ENCODE data around the gene CDK4.
A peak's percentile ranks its signal among the peaks of the same experiment; 100 is the strongest.

CDK4 gene

DNA sequence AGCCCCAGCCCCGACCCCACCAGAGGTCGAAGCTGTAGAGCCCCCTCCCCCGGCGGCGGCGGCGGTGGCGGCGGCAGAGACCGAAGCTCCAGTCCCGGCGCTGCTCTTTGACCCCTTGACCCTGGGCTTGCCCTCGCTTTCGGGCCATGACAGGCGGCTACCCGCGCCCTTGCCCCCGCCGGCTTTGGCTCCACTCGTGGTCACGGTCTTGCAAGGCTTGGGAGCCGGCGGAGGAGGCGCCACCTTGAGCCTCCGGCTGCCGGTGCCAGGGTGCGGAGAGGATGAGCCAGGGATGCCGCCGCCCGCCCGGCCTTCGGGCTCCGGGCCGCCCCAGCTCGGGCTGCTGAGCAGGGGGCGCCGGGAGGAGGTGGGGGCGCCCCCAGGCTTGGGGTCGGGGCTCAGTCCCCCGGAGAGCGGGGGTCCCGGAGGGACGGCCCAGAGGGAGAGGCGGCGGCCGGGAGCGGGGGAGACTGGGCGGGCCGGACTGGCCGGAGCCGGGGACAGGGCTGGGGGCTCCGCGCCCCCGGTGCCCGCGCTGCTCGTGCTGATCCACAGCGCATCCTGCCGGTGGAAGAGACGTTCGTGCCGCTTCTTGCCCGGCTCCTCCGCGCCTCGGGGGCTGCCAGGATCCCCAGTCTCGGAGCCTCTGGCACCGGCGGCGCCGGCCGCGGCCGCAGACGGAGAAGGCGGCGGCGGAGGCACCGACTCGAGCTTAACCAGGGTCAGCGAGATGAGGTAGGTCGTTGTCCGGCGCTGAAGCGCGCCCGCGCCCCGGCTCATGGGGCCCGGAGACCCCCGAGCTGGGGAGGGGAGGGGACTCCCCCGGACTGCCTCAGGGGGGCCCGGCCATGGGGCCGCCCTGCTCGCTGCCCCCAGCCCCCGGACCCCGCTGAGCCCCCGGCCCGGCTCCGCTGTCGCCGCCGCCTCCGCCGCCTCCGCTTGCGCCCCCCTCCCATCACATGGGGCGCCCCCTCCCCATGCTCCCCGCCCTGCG is 14.3 kb downstream of the CDK4 start:
- no peak for DNase-seq

DNA sequence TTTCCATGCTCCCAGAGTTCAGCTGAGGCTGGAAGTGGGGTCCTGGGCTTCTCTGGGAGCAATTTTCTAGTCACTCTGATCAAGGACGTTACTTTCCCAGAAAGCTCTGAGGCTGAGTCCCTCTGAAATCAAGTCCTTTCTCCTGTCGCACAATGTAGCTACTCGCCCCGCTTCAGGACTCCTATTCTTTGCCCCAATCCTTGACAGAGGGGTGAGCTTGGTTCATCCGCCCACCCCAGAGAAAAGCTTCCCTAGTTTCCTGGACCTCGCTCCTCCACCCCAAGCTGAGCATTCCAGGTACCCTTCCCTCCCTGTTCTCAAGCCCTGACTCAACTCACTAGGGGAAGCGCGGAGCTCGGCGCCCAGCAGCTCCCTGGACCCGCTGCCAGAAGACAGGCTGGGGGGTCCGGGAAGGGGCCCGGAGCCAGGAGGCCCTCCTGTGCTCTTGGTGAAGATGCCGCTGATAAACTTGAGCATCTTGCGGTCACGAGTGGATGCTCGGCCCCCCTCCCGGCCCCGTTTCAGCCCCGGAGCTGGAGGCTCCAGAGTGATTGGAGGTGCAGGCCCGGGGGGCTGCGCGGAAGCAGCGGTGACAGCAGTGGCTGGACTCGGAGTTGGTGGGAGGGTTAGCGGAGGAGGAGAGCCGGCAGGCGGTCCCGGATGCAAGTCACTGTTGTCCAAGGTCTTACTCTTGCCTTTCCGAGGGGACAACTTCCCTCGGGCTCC is 15.2 kb downstream of the CDK4 start:
- no peak for DNase-seq

- DNase-seq: no peak
Observed at GRCh38 chr12:57735952-57736740, 16.0 kb downstream of the CDK4 start.

DNA sequence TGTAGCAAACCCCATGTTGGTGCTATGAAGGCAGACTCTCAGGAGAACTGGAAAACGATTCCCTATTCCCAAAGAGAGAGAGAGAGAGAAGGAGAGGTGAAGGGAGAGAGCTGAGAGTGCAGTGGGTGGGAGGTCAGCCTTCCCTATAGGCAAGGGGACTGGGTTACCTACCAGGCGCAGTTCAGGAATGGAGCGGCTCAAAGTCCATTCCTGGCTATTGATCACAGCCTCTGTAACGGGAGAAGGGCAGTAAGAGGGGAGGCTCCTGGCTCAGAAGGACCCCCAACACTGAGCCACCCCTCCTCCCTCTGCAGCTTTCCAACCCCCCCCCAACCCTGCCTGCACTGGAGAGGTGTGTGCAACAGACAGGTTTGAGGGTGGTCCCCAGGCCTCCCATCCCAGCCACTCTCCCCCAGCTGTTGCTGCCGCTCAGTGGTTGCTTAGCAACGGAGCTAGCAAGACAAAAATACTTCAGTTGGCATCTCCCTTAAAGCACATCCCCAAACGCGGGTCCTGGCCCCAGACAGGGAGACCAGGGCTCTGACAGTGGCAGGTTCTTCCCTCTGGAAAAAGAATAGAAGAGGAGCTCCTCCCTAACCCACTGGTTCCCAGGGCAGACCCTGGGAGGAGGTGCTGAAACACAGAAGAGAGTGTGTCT is 16.8 kb downstream of the CDK4 start:
- DNase-seq: no peak

GRCh38 chr12:57734591-57734990 is 17.5 kb downstream of the CDK4 start:
- no peak for DNase-seq

DNA sequence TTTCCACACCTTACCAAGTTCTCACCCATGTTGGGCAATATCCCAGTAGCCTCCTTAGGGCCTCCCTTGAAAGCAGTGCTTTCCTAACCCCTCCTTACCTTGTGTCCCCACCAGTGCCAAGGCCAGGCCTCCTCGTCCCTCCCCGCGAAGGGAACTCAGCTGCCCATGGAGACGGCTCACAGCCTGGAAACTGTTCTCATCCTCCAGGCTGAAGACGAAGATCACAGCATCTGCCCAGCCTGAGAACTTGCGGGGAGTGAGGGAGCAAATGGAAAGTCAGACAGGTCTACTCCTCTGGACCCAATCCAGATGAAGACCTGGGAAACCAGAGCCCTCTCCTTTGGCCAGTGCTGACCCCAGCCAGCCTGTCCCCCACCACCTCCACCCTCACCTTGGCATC is 18.2 kb downstream of the CDK4 start:
- DNase-seq: no peak

DNA sequence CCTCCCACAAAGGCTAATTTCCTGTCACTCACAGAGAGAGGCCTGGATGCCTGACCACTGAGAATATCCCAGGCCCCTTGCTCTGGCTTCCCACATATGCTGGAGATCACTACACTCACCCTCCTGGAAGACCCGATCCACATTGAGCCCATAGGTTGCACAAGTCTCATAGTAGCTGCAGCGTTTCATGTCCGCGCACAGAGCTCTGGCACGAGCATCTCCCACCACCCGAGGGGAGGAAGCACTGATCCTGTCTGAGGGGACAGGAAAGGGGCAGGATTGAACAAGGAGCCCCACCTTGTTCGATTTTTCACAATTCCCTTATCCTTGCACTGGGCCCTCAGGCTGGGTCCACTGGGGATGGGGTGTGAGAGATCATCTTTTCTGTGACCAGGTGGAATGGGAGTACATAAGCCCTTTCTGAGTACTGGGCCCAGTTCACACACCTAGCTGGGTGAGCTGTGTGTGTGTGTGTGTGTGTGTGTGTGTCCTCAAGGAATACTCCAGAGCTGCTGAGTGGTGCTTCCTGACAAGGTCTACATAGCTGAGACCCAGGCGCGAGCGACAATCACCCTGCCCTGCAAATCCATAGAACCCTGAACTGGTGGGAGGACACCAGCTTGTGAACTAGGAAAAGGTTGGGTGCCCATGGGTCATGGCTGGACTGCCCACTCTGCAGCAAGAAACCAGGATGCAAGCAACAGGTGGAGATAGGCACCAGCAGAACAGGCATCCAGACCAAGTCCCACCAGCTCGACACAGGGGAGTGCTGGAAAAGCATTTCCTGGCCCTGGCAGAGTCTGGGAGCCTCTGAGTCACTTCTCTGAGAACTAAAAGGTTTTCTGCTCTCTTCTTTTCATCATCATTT is 19.1 kb downstream of the CDK4 start:
- DNase-seq: no peak

- DNase-seq: no peak
Observed at GRCh38 chr12:57732270-57732669, 19.8 kb downstream of the CDK4 start.

GRCh38 chr12:57731411-57732080 is 20.6 kb downstream of the CDK4 start:
- DNase-seq: no peak

GRCh38 chr12:57730336-57731067 is 21.6 kb downstream of the CDK4 start:
- no peak for DNase-seq

DNA sequence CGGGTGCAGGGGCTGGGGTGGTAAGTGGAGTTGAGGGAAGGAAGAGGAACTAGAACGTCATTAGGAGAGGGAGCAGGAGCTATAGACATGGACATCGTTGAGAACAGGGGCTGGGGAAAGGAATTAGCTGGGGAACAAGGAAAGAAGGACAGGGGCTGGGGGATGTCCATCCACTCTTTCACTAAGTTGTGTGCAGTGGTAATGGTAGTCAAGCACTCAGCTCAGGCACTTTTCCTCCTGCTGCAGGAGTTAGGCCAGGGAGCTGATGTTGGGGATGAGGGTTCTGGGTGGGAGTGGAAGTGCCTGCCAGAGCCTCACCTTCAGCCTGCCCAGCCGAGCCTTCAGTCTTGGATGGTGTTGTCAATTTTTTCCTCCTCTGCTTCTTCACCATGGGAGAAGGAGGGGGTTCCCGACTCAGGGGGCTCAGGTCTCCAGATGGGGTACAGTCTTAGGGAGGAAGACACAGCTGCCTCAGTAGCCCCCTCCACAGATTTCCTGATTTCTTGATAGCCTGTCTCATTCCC is 22.7 kb downstream of the CDK4 start:
- no peak for DNase-seq

- DNase-seq: no peak
Observed at GRCh38 chr12:57727758-57728395, 24.2 kb downstream of the CDK4 start.

GRCh38 chr12:57726884-57727757 is 25.0 kb downstream of the CDK4 start:
- DNase-seq: no peak

GRCh38 chr12:57726151-57726883 is 25.8 kb downstream of the CDK4 start:
- DNase-seq: peak; percentile 23

DNA sequence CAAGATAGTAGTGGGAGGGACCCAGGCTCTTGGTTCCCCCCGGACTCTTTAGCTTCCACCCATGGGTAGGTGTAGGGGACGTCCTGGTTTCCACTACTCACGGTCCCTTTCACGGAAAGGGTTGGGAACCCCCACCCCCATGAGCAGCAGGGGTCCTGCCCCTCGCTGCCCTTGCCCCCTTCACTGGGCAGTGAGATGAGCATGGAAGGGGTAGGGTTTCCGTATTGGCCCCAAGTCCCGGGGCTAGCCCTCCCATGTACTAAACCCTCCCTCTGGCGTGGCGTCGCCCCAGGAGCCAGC is 26.3 kb downstream of the CDK4 start:
- DNase-seq: no peak

DNA sequence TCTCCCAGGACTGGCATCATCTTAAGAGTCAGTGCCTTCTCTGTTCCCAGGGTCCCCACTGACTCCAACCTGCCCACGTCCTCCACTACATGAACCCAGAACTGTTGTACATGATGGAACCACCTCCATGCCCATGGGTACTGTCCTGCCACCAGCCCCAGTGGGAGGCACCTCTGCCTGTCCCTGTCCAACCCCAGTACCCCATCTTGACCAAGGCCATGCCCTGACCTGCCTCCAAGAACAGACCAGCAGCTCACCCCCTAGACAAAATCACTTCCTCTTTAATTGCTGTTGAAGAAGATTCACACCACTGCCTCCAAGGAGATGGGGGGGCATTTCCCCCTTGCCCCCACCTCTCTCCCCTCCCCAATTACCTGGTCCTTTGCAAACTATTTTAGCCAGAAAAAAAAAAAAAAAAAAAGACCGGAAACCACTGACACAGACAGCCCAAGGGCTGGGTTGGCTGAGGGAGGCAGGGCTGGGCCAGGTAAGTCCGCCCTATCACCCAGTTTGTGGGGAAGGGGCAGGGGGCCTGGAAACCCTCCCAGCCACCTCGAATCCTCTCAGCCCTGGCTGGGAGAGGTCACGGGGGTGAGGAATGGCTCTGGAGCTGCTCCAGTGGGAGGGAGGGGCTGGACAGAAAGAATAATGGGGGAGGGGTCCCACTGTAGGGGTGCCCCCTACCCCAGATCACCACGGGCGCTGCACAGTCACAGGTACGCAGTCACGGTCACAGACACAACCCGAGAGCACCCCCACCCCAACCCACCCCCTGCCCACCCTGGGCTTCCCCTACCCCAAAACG is 27.0 kb downstream of the CDK4 start:
- DNase-seq: no peak
